Sigmoid colon (tissue), 3 donors: ENCODE results near the gene PACS2.

Experiments used
- CTCF ChIP-seq, 4 experiments: fragments of 450-650 bp in 3 of 4; fragments of 200-600 bp in 1 of 4; IDR thresholded peaks; one replicate each; pipeline ENCODE4 v1.5.1; 2016 to 2019; ENCODE audit warnings: antibody characterized with exemption in 4 of 4, mild to moderate bottlenecking in 3 of 4, moderate library complexity in 2 of 4
- POLR2A ChIP-seq, 2 donors: fragments of 450-650 bp; IDR thresholded peaks; one replicate each; pipeline ENCODE4 v1.6.1; 2016; ENCODE audit warnings: antibody characterized with exemption in 2 of 2, mild to moderate bottlenecking in 2 of 2, moderate library complexity in 2 of 2

GRCh38 chr14:105275267-105275946, 39.1 kb upstream of the PACS2 start:
- TF ChIP-seq POLR2A (IDR thresholded peaks at IDR 0.05) (no peak), CTCF (IDR thresholded peaks at IDR 0.05) (no peak)
